Fibroblast of upper back skin (primary cell): ENCODE results near the gene LSS.

ENCODE experiments used
- DNase-seq: peaks from one replicate; pipeline ENCODE4 v3.0.0-alpha.2; 2013

Gene LSS

DNA sequence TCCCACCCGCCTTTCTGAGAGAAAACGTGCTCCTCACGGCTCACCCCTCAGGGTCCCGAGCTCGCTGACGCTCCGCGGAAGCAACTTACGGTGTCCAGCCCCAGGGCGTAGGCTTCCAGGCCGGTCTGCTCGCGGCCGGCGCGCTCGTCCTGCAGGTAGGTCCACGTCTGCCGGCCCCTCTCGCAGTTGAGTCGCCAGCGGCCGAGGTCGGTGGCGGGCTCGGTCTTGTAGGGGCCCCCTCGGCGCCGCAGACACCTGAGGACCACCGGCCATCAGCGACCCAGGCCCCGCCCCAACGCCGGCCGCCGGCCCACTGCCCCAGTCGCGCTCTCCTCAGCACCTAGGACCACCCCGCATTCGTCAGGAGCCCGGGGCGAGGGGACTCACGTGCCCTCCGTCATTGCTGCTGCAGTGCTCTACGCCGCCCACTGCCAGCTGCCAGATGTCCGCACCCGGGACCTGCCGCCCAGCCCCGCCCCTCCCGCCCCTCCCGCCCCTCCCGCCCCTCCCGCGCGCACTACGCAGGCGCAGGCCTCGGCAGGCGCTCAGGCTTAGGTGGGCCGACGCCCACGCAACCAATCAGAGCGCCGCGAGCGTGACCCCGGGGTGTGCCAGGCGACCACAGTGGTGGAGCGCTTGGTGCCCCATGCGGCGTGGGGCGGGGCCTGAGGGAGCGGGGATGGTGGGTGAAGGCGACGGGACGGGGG is at the start of gene LSS:
TSS of gene LSS (minus strand) at position 430 of the 707 bp plus-strand sequence. CDS start at position 401, 29 bp downstream.
- peak; percentile 98 for DNase-seq

DNA sequence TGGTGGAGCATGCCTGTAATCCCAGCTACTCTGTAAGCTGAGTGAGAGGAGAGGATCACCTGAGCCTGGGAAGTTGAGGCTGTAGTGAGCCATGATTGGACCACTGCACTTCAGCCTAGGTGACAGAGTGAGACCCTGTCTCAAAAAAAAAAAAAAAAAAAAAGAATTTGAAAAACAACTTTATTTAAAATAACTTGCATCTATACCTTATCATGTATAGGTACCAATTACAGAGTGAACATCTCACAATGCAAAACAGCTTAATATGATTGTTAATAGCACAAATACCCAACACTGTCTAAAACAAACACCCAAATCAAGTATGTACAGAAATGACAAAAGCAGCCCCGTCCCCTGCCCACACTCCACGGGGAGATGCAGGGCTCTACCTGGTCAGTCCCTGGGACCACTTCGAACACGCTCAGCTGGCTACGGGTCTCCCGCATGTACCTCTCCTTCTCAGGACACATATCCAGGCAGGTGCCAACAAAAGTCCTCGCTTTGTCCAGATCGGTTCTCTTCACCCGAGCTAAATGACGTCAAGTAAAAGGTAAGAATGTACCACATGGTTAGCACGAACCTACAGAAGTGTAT is 46.3 kb upstream of the LSS start:
- DNase-seq = no peak

DNA sequence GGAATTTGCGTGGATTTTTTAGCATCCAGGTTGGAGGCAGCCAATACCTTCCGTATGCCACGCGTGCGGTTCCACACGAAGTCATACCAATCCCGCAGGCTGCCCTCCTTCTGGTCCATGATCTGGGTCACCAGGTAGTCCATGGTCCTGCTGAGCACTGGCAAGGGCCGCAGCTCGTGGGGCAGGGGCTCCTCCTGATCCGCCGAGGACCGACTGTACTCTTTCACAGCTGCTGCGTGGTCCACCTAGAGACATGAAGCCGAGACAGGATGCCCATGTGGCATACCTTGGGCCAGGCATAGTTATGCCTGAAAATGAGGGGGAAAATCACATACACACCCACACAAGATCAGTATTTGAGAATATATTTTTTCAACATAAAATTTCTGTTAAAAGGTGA is 44.8 kb upstream of the LSS start:
- no peak for DNase-seq

DNA sequence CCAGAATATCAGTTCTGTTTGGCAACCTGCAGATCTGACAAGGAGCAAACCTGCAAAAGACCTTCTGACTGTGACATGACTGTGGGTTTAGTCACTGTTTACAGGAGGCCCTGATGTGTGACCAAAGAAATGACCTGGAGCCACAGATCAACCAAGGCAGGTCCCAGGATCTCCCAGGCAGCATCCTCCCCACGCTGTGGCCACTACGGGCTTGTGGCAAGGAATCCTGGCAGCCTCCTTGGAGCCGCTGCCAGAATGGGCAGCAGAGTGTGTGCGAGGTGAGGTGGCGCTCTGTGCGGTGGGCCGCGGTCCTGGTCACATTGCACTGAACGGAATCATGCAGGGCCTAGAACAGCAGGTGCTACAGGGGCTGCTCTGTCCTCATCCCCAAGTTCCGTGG is 40.9 kb upstream of the LSS start:
- no peak for DNase-seq

DNA sequence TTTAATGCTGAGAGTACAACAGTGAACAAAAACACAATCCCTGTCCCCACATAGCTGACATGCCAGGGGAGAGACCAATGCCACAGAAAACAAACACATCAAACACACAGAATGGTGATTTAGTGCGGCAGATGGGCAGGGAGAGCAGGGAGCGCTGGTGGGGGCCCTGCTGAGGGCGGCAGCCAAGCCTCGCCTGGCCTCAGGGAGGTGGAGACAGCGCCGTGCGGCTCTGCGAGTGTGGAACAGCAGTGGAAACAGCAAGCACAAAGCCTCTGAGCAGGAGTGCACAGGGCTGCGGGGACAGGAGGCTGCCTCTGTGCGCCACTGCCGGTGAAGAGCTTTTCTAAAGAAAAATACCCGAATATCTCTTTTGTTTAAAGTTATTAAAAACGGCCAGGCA is 39.8 kb upstream of the LSS start:
- DNase-seq = no peak

DNA sequence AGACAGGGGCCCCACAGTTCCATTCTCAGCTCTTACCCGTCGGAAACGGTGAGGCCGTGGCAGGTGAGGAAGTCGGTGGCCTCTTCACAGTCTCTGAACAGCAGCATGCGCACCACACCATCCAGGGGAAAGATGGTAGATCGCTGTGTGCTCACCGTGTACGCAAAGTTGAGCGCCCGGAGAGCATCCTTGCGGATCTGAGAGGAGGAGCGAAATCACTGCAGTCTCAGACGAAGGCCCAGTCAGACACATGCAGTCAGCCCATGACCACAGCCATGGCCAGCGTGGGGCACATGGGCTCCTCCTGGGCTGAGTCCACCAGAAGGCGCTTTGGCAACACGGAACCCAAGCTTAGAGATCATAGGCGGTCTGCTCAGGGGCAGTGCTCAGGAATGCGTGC is 38.4 kb upstream of the LSS start:
- DNase-seq = no peak

DNA sequence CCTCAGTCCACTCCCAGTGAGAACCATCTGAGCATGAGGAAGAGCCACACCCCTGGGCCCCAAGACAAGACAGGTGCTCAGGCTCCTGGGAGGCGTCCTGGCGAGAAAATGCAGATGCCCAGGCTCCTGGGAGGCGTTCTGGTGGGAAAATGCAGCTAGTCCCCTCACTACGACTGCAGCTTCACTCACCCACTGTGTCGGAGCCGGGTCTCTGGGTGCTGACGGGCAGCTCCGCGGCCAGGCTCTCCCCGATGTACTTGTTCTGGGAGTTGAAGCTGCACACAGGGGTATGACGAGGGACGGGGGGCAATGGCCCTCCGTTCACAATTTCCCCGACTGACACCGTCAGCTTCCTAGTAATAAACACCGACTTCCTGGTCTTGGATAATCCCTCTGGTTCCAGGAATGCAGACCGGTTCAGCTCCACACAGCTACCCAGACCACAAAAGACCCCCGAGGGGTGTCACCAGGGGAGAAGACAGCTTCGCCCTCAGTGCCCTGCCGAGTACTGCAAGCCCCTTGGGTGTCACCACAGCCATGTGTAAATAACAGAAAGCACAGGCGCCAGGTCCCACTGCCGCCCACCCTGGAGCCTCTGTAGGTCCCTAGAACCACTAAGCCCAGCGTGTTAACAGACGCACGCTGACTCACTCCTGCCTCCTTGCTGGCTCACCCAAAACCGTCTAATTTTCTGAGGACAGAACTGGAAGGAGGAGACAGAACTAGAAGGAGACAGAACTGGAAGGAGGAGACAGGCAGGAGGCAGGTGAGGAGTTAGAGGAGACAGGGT is 37.4 kb upstream of the LSS start:
- no peak for DNase-seq

DNA sequence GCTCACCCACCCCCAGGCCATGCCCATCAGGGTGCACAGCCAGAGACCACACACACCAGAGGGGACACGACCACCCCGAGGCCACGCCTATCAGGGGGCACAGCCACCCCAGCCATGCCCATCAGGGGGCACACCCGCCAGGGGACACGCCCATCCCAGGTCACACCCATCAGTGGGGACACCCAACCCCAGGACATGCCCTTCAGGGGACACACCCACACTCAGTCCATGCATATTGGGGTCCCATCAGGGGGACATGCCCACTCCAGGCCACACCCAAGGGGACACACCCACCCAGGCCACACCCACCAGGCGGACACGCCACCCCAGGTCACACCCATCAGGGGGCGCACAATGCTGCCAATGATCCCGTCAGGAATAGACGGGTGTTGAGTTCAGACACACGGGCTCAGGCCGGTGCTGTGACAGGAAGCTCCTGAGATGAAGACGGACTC is 36.1 kb upstream of the LSS start:
- no peak for DNase-seq

DNA sequence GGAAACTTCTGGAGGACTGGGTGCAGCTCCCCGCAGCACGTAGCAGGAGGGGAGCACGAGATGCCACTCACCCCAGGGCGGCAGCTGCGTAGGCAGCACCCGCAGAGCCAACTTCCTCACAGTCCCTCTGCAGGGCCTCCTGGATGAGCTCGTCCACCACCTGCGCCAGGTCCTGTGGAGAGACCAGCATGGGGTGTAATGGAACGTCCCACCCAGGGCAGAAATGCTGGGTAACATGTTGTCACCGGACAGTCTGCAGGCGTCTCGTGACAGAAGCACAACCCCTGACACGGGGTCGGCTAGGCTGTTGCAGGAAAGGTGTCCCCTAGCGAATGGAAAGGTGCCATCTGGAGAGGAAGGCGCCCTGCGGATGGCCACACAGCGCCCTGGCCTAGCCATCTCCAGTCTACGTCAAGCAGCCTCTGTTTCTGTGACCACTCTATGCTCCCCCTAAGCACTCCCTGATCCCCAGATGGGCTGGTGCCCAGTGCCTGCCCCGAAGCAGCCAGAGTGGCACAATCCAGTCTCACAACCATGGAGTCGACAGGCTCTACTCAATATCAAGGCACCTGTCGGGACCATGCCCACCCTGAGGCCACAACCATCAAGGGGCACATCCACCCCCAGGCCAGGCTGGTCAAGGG is 35.6 kb upstream of the LSS start:
- no peak for DNase-seq

DNA sequence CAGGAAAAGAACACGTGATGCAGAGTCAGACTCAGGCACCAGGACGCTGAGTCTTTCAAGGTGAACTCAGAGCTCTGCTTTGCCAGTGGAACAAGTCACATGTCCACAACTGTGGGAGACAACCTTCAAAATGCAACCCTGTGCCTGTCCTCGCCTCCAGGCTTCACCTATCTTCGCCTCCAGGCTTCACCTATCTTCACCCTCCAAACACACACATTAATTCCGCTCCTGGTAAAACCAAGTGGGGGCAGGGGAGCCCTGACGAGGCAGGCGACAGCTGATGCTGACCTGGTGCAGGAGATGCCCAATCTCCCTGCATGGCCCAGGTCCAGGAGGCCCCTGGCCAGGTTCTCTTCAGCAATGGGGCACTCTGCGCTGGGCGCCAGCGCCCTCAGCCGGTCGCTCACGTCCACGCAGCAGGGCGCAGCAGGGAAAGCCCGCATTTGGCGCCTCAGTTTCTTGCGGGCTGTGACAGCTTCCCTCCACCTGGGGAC is 28.0 kb upstream of the LSS start:
- DNase-seq = no peak

DNA sequence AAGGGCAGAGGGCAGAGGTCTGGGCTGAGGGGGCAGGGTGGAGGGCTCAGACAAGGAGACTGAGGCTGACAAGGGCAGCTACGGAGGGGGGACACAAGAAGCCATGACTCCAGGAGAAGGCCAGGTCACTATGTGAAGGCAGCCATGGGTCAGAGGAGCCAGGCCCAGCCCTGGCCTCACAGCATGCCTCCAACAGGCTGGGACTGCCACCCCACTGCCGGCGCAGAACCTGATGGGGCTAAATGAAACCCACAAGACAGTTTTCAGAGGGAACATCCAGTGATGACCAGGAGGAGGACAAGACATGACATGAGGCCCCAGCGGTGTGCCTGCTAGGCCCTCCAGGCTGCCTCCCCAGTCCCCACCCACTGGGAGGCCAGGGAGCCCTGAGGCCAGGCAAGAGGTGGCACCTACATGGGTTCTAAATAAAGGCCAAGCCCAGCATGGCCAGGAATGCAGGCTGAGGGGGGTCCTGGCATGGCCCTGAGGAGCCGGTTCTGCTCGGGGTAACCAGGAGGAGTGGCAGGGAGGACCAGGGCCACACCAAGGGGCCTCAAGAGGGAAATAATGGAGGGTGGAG is 27.3 kb upstream of the LSS start:
- no peak for DNase-seq

DNA sequence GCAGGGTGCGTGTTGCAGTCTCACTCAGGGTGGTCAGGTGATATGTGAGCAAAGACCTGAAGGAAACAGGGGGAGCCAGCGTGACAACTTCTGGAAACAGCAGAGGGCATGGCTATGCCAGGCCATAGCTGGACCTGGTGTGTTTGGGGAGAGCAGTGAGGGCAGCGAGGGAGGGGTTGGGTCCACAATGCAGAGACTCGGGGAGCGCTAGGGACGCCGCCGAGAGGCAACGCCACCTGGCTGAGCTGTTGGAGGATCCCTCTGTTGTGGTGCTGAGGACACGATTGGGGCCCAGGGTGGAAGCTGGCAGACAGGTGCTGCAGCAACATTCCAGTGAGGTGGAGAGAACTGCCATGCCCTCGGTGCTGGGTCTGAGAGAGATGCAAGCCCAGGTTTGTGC is 26.6 kb upstream of the LSS start:
- no peak for DNase-seq

DNA sequence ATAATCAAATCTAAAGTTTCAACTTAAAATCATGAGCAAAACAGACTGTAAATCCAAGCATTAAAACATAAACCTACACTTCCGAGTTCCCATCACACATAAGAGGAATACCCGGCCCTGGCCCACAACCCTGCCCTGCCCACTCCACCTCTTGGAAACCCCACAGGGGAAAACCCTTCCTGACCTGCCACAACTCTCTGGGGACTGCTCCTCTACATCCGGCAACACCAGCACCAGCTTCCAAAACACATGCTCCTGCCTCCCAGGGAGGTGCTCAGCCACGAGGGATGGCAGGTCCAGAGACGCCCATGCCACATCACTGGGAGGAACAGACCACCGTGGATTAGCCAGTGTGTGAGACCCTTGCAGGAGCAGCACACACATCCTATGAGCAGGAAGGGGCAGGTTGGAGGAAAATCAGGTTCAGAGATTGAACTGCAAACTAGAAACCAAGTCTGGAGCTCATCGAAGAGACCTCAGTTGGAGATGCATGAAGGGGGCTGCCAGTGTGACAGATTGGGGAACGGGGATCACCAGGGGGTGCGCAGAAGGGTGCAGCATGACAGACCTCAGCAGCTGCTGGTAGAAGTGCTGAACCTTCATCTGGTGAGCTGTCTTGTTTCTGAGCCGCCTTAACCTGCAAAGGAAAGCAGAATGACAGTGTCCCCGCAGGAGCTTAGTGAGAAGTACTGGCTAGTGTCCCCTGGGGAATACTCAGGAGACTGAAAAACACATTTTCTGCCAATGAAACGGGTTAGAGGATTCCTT is 25.8 kb upstream of the LSS start:
- no peak for DNase-seq

DNA sequence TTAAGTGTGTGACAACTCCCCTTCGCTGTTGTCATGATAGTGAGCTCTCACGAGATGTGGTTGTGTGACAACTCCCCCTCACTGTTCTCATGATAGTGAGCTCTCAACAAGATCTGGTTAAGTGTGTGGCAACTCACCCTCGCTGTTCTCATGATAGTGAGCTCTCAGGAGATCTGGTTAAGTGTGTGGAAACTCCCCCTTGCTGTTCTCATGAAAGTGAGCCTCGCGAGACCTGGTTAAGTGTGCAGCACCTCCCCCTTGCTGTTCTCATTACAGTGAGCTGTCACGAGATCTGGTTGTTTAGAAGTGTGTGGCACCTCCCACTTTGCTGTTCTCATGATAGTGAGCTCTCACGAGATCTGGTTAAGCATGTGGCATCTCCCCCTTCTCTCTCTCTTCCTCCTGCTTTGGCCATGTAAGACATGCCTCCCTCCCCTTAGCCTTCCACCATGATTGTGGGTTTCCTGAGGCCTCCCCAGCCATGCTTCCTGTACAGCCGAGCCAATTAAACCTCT is 25.1 kb upstream of the LSS start:
- peak; percentile 7 for DNase-seq

DNA sequence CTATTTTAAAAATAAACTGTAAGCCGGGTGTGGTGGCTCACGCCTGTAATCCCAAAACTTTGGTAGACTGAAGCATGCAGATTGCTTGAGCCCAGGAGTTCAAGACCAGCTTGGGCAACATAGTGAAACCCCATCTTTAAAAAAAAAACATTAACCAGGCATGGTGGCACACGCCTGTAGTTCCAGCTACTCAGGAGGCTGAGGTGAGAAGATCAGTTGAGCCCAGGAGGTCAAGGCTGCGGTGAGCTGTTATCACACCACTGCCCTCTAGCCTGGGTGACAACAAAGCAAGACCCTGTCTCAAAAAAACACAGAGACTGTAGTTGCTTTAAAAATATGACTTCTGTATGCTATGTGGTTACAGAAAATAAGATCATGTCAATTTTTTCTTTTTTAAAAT is 24.3 kb upstream of the LSS start:
- DNase-seq = no peak

DNA sequence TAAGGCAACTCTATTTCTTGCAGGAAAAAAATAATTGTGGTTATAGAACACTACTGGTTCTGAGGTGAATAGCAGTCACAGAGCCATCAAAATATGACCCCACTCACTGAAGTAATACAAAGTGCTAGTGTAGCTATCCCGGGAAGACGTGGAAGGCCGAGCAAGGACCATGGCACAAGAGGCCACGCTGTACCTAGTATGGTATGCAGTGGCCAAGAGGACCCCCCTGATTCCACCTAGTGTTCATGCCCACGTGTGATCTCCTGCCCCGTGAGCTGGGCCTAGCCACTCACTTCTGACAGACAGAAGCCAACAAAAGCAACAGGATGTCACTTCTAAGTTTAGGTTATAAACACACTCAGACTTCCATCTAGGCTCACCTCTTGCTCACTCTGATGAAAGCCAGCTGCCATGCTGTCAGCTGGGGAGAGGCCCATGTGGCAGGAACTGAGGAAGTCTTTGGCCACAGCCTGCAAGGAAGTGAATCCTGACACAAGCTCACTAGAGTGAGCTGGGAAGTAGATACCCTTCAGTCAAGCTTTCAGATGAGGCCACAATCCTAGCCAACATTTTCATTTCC is 21.7 kb upstream of the LSS start:
- no peak for DNase-seq

DNA sequence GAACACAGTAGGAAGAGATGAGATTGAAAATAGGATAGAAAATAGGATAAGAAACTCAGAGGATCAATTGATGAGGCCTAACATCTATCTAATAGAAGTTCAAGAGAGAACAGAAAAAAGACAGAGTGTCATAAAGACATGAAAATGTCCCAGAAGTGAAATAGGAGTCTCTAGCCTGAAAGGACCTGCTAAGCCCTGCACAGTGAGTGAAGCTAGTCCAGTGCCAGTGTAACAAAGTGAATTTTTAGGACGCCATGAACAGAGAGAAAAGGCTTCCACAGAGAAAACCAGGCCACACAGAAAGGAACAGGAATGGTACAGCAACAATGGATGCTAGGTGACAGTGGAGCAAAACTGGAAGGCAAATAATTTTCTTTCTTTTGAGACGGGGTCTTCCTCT is 20.3 kb upstream of the LSS start:
- DNase-seq = no peak

DNA sequence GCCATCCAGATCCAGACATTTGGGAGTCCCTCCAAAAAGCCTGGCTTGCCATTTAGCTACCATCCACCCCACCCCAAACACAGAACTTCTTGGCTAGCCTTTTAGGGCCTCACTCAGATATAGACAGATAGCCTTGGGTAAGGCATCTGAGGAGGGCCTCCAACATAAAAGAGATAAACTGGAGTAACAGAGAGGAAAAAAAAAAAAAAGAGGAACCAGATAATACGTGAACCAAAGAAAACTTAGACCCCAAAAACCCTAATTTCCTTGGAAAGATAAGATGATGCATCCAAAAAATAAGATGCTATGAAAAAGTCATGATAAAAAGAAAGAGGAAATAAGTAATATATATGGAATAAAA is 19.8 kb upstream of the LSS start:
- no peak for DNase-seq

DNA sequence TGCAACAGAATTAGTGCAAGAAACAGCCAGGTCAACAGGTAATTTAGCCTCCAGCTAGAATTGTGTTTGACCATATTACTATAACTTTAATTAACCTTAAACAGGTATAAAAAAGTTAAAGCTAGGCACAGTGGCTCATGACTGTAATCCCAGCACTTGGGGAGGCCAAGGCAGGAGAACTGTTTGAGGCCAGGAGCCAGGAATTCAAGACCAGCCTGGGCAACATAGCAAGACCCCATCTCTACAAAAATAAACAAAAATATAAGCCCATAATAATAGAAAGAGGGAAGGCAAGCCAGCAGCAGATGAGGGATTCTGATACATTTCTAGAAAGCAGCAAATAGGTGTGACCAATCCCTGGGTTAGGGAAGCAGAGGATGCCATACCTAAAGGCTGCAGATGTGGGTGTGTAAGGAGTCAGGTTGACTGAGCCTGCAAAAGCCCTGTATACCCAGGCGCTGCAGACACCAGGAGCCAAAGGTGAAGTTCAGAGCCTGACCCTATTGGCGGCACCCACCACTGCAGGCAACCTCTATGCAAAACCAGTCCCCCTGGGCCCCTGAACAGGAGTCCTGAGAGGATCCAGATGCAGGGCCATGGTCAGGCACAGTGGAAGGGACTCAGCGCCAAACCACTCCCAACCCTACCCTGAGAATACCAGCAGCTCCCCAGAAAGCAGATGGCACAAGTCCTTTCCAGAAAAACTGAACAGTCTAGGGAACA is 19.3 kb upstream of the LSS start:
- DNase-seq = no peak

DNA sequence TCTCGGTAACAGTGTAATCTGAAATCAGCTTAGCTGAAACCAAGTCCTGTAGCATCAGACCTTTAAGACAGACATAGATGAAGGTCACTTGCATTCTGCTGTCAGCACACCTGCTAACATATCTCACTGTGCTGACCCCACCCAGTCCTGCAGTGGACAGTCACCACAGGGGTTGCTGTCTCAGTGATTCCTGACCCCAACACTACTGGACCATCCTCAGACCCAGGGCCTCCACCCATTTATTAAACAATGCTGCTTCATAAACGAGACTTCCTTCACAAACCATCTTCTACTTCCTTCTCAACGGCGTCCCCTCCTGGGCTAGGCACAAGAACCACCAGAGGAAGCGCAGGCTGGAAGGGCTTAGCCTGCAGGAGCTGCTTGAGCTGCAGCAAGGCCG is 17.8 kb upstream of the LSS start:
- DNase-seq = no peak
